WTC11 (cell line): ENCODE results near the gene STK35. TPM values are rescaled to one million over a fixed set of nuclear protein-coding genes. Genes with fewer than 3 reads are reported as not detected.

Source experiments
- ATAC-seq: fragments of 200-7000 bp; cut with Tn5 transposase; 2 replicates; pipeline ENCODE4 v1.10.0; 2021; ENCODE audit warnings: mild to moderate bottlenecking, moderate library complexity
- CTCF ChIA-PET: fragments of 300-600 bp; sonication (Branson Sonifier 250); formaldehyde crosslinking; loops from one replicate; lab custom pipeline; 2021; ENCODE audit warnings: antibody characterized with exemption; lab: Charles Lee
- POLR2A ChIA-PET: fragments of 350-600 bp; sonication (Branson Sonifier 250); formaldehyde crosslinking; loops from one replicate; lab custom pipeline; 2021; ENCODE audit warnings: antibody characterized with exemption; lab: Charles Lee
- DNase-seq: peaks from one replicate; pipeline ENCODE4 v3.0.0; 2021; ENCODE audit warnings: low spot score
- H3K27ac Mint-ChIP-seq: 2 replicates; pipeline ENCODE4 v1.8.0; 2021; ENCODE audit warnings: mixed read lengths
- H3K27me3 Mint-ChIP-seq: 2 replicates; pipeline ENCODE4 v1.8.0; 2021; ENCODE audit warnings: low read depth, mild to moderate bottlenecking, moderate library complexity, mixed read lengths
- H3K36me3 Mint-ChIP-seq: 2 replicates; pipeline ENCODE4 v1.8.0; 2021; ENCODE audit warnings: mixed read lengths
- H3K4me1 Mint-ChIP-seq: 2 replicates; pipeline ENCODE4 v1.8.0; 2022; ENCODE audit warnings: mixed read lengths
- H3K4me3 Mint-ChIP-seq: 2 replicates; pipeline ENCODE4 v1.8.0; 2021; ENCODE audit warnings: mild to moderate bottlenecking, moderate library complexity, mixed read lengths
- H3K9me3 Mint-ChIP-seq: 2 replicates; pipeline ENCODE4 v1.8.0; 2021; ENCODE audit warnings: mixed read lengths
- CBFB ChIP-seq: sonication (generic); formaldehyde crosslinking; IDR thresholded peaks from 2 replicates; pipeline ENCODE4 v1.8.1; 2022; ENCODE audit warnings: mild to moderate bottlenecking, low read depth, missing genetic modification reagents
- E2F5 ChIP-seq: sonication (generic); formaldehyde crosslinking; IDR thresholded peaks from 2 replicates; pipeline ENCODE4 v1.8.1; 2022; ENCODE audit warnings: mild to moderate bottlenecking, moderate library complexity, missing genetic modification reagents
- EMX1 ChIP-seq: fragments of 250-450 bp; sonication (Bioruptor Pico); IDR thresholded peaks from 2 replicates; pipeline ENCODE4 v1.8.0; 2021; ENCODE audit warnings: mild to moderate bottlenecking
- KAT7 ChIP-seq: sonication (generic); formaldehyde crosslinking; IDR thresholded peaks from 2 replicates; pipeline ENCODE4 v1.8.1; 2023; ENCODE audit warnings: missing genetic modification reagents, mild to moderate bottlenecking, borderline replicate concordance
- MYBL2 ChIP-seq: sonication (generic); formaldehyde crosslinking; IDR thresholded peaks from 2 replicates; pipeline ENCODE4 v1.8.1; 2023; ENCODE audit warnings: mild to moderate bottlenecking, moderate library complexity, missing genetic modification reagents
- SP1 ChIP-seq: sonication (generic); formaldehyde crosslinking; conservative IDR thresholded peaks from 2 replicates; pipeline ENCODE4 v1.8.1; 2022; ENCODE audit warnings: missing genetic modification reagents
- ZNF138 ChIP-seq: sonication (generic); formaldehyde crosslinking; conservative IDR thresholded peaks from 2 replicates; pipeline ENCODE4 v1.8.1; 2022; ENCODE audit warnings: mild to moderate bottlenecking, moderate library complexity, missing genetic modification reagents
- ZNF219 ChIP-seq: sonication (generic); formaldehyde crosslinking; IDR thresholded peaks from 2 replicates; pipeline ENCODE4 v1.8.0; 2023; ENCODE audit warnings: missing genetic modification reagents, mild to moderate bottlenecking, borderline replicate concordance
- ZNF425 ChIP-seq: fragments of 250-450 bp; sonication (Bioruptor Pico); conservative IDR thresholded peaks from 2 replicates; pipeline ENCODE4 v1.9.0; 2021; ENCODE audit warnings: mild to moderate bottlenecking
- ZNF671 ChIP-seq: fragments of 250-450 bp; sonication (Bioruptor Pico); IDR thresholded peaks from 2 replicates; pipeline ENCODE4 v1.8.0; 2021; ENCODE audit warnings: mild to moderate bottlenecking
- total RNA-seq: library from RNA; stranded (reverse); gene quantifications from 3 replicates; pipeline ENCODE4 v1.2.3, GENCODE V29; 2021
- TF ChIP-seq, protein P1 (sequence below): fragments of 250-450 bp; sonication (Bioruptor Pico); IDR thresholded peaks from 2 replicates; pipeline ENCODE4 v1.8.0; 2021; ENCODE audit warnings: mild to moderate bottlenecking
- TF ChIP-seq, protein P2 (sequence below): sonication (generic); formaldehyde crosslinking; IDR thresholded peaks from 2 replicates; pipeline ENCODE4 v1.8.1; 2022; ENCODE audit warnings: low read depth, missing genetic modification reagents, borderline replicate concordance
- TF ChIP-seq, protein P3 (sequence below): sonication (generic); formaldehyde crosslinking; IDR thresholded peaks from 2 replicates; pipeline ENCODE4 v1.8.1; 2023; ENCODE audit warnings: mild to moderate bottlenecking, missing genetic modification reagents, moderate library complexity
- TF ChIP-seq, protein P4 (sequence below): fragments of 250-450 bp; sonication (Bioruptor Pico); IDR thresholded peaks from 2 replicates; pipeline ENCODE4 v2.1.2; 2022; ENCODE audit warnings: mild to moderate bottlenecking, moderate library complexity

The STK35 gene
- total RNA-seq, 1 experiment from 2014 or later = 37.2 TPM

DNA sequence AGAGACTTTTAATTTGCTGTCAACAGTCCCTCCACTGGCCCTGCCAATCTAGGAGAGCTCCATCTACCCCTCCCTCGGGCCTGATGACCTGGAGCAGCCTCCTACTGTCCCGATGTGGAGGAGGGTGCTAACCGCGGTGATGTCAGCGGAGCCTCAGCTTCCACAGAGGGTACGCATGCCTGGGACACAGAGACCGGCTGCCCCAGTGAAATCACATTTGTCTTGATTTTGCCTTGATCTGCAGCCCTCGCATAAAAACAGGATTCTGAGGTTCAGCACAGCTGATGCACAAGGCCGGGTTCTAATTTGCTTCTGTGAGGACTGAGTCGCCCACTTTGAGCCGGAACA lies 77.6 kb downstream of the STK35 start:
- H3K4me3 Mint-ChIP-seq = no peak overlapping the region
- TF ChIP-seq E2F5 (CRISPR knock-in tag) = no peak
- TF ChIP-seq EMX1 = no peak
- TF ChIP-seq, protein P1, sequence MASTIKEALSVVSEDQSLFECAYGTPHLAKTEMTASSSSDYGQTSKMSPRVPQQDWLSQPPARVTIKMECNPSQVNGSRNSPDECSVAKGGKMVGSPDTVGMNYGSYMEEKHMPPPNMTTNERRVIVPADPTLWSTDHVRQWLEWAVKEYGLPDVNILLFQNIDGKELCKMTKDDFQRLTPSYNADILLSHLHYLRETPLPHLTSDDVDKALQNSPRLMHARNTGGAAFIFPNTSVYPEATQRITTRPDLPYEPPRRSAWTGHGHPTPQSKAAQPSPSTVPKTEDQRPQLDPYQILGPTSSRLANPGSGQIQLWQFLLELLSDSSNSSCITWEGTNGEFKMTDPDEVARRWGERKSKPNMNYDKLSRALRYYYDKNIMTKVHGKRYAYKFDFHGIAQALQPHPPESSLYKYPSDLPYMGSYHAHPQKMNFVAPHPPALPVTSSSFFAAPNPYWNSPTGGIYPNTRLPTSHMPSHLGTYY = no peak
- TF ChIP-seq, protein P2, sequence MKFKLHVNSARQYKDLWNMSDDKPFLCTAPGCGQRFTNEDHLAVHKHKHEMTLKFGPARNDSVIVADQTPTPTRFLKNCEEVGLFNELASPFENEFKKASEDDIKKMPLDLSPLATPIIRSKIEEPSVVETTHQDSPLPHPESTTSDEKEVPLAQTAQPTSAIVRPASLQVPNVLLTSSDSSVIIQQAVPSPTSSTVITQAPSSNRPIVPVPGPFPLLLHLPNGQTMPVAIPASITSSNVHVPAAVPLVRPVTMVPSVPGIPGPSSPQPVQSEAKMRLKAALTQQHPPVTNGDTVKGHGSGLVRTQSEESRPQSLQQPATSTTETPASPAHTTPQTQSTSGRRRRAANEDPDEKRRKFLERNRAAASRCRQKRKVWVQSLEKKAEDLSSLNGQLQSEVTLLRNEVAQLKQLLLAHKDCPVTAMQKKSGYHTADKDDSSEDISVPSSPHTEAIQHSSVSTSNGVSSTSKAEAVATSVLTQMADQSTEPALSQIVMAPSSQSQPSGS (CRISPR knock-in tag) = no peak
- TF ChIP-seq CBFB = no peak
- TF ChIP-seq ZNF219 (CRISPR knock-in tag) = no peak
- H3K9me3 Mint-ChIP-seq = no peaks in the 10 kb centered on the region
- no peak overlapping the region for H3K27ac Mint-ChIP-seq
- POLR2A ChIA-PET = no interaction called here
- CTCF ChIA-PET = interaction anchor here (1.1 kb wide), 1 partner anchor 213 kb away, joined by 3 read pairs; no protein-coding TSS in a partner anchor
- ATAC-seq (no peak), DNase-seq (no peak)
- H3K4me1 Mint-ChIP-seq = no peaks in the 10 kb centered on the region
- H3K36me3 Mint-ChIP-seq = no peaks in the 10 kb centered on the region
- no peaks in the 10 kb centered on the region for H3K27me3 Mint-ChIP-seq

- ChIA-PET POLR2A (no interaction called here), CTCF (interaction anchor here (1.0 to 1.1 kb wide), 2 partner anchors 27 to 214 kb away, joined by 3 read pairs; no protein-coding TSS in a partner anchor)
- no peaks in the 10 kb centered on the region for H3K36me3 Mint-ChIP-seq
- ATAC-seq = no peak
- no peaks in the 10 kb centered on the region for H3K9me3 Mint-ChIP-seq
- no peak for DNase-seq
- H3K4me3 Mint-ChIP-seq = no peak overlapping the region
- no peak overlapping the region for H3K27ac Mint-ChIP-seq
- TF ChIP-seq ZNF671 (CRISPR knock-in tag) = no peak
- no peak for TF ChIP-seq SP1 (CRISPR knock-in tag)
- TF ChIP-seq MYBL2 = no peak
- TF ChIP-seq, protein P3, sequence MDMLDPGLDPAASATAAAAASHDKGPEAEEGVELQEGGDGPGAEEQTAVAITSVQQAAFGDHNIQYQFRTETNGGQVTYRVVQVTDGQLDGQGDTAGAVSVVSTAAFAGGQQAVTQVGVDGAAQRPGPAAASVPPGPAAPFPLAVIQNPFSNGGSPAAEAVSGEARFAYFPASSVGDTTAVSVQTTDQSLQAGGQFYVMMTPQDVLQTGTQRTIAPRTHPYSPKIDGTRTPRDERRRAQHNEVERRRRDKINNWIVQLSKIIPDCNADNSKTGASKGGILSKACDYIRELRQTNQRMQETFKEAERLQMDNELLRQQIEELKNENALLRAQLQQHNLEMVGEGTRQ (CRISPR knock-in tag) = no peak
- TF ChIP-seq, protein P4, sequence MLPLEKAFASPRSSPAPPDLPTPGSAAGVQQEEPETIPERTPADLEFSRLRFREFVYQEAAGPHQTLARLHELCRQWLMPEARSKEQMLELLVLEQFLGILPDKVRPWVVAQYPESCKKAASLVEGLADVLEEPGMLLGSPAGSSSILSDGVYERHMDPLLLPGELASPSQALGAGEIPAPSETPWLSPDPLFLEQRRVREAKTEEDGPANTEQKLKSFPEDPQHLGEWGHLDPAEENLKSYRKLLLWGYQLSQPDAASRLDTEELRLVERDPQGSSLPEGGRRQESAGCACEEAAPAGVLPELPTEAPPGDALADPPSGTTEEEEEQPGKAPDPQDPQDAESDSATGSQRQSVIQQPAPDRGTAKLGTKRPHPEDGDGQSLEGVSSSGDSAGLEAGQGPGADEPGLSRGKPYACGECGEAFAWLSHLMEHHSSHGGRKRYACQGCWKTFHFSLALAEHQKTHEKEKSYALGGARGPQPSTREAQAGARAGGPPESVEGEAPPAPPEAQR (CRISPR knock-in tag) = no peak
- no peak for TF ChIP-seq ZNF138 (CRISPR knock-in tag)
- TF ChIP-seq ZNF425 (CRISPR knock-in tag) = no peak
- TF ChIP-seq KAT7 (CRISPR knock-in tag) = no peak
- TF ChIP-seq, protein P2 (CRISPR knock-in tag) = no peak
- TF ChIP-seq, all 79 proteins: peak for 0
- Mint-ChIP-seq H3K4me1 (no peaks in the 10 kb centered on the region), H3K27me3 (no peaks in the 10 kb centered on the region)
These were observed 78.3 kb downstream of the STK35 start for GRCh38 chr20:2179949-2180348.
